Activated CD4-positive, alpha-beta T cell treated with anti-CD3 and anti-CD28 coated beads, Interleukin-2, amount 10 ng/mL, durations not matched to agents 24 days and 14 days (primary cell): ENCODE measurements around the gene RPS6KC1. TPM values are rescaled to one million over a fixed set of nuclear protein-coding genes. Genes with fewer than 3 reads are reported as not detected.
"Not testable (repeated sequence)": the region's sequence is repeated elsewhere in the genome, so short reads cannot be mapped to it uniquely, and the experiment has no call there.

Experiments used
- DNase-seq: peaks from one replicate; pipeline ENCODE4 v3.0.0; 2022
- H3K27ac Mint-ChIP-seq: one replicate; pipeline ENCODE4 v1.8.0; 2022; ENCODE audit warnings: mild to moderate bottlenecking, mixed read lengths
- H3K27me3 Mint-ChIP-seq: one replicate; pipeline ENCODE4 v1.8.0; 2022; ENCODE audit warnings: mixed read lengths
- H3K36me3 Mint-ChIP-seq: one replicate; pipeline ENCODE4 v1.8.0; 2022; ENCODE audit warnings: low read depth, mild to moderate bottlenecking, mixed read lengths
- H3K4me1 Mint-ChIP-seq: one replicate; pipeline ENCODE4 v1.8.0; 2021; ENCODE audit warnings: mixed read lengths
- H3K4me3 Mint-ChIP-seq: one replicate; pipeline ENCODE4 v1.8.0; 2022; ENCODE audit warnings: mild to moderate bottlenecking, moderate library complexity, mixed read lengths
- H3K9me3 Mint-ChIP-seq: one replicate; pipeline ENCODE4 v1.8.0; 2021; ENCODE audit warnings: mixed read lengths
- intact Hi-C: fragments of 100-400 bp; cut with micrococcal nuclease; formaldehyde crosslinking; loops from one replicate; pipeline ENCODE4 v1.15.1; 2023
- total RNA-seq: library from RNA; stranded (reverse); gene quantifications from 2 replicates; pipeline ENCODE4 v1.2.3, GENCODE V29; 2022

Gene RPS6KC1
- total RNA-seq, 1 donor from 2014 or later, result 7.5 TPM

GRCh38 chr1:213123536-213123935, 72.5 kb downstream of the RPS6KC1 start:
- no peaks in the 10 kb centered on the region for H3K36me3 Mint-ChIP-seq

GRCh38 chr1:213124590-213124989, 73.5 kb downstream of the RPS6KC1 start:
- Mint-ChIP-seq H3K27me3 (no peaks in the 10 kb centered on the region), H3K9me3 (no peaks in the 10 kb centered on the region), H3K4me1 (no peaks in the 10 kb centered on the region), H3K27ac (no peak overlapping the region), H3K36me3 (no peaks in the 10 kb centered on the region), H3K4me3 (no peak overlapping the region)
- DNase-seq, result no peak
- intact Hi-C loops, result loop anchor here (5.0 kb wide), 1 partner anchor 118 kb away; no protein-coding TSS in a partner anchor

More at GRCh38 chr1:213123536-213123935, 72.5 kb downstream of the RPS6KC1 start:
- no peak for DNase-seq
- Mint-ChIP-seq H3K9me3 (no peaks in the 10 kb centered on the region), H3K4me1 (peaks cover 2% of the 10 kb centered on the region), H3K27me3 (no peaks in the 10 kb centered on the region), H3K4me3 (no peak overlapping the region), H3K27ac (no peak overlapping the region)
- intact Hi-C loops, result loop anchor here (5.0 kb wide), 1 partner anchor 119 kb away; no protein-coding TSS in a partner anchor

- H3K4me3 Mint-ChIP-seq, result no peak overlapping the region
- intact Hi-C loops, result no loop called here
- no peak overlapping the region for H3K27ac Mint-ChIP-seq
- DNase-seq, result no peak
- H3K9me3 Mint-ChIP-seq, result no peaks in the 10 kb centered on the region
- H3K36me3 Mint-ChIP-seq, result no peaks in the 10 kb centered on the region
- H3K27me3 Mint-ChIP-seq, result no peaks in the 10 kb centered on the region
- H3K4me1 Mint-ChIP-seq, result no peaks in the 10 kb centered on the region
Measured at GRCh38 chr1:213125643-213126042, 74.6 kb downstream of the RPS6KC1 start.

GRCh38 chr1:213127074-213127473, 76.0 kb downstream of the RPS6KC1 start:
- H3K36me3 Mint-ChIP-seq, result no peaks in the 10 kb centered on the region
- no peak overlapping the region for H3K27ac Mint-ChIP-seq
- DNase-seq, result no peak
- no peaks in the 10 kb centered on the region for H3K9me3 Mint-ChIP-seq
- no peaks in the 10 kb centered on the region for H3K27me3 Mint-ChIP-seq
- intact Hi-C loops, result no loop called here
- no peaks in the 10 kb centered on the region for H3K4me1 Mint-ChIP-seq
- H3K4me3 Mint-ChIP-seq, result no peak overlapping the region

GRCh38 chr1:213131851-213132655, 81.0 kb downstream of the RPS6KC1 start:
- Mint-ChIP-seq H3K27ac (no peak overlapping the region), H3K4me1 (no peaks in the 10 kb centered on the region), H3K9me3 (no peaks in the 10 kb centered on the region), H3K27me3 (no peaks in the 10 kb centered on the region), H3K4me3 (no peak overlapping the region), H3K36me3 (peaks cover 4% of the 10 kb centered on the region)
- intact Hi-C loops, result no loop called here
- no peak for DNase-seq

GRCh38 chr1:213135572-213135971, 84.5 kb downstream of the RPS6KC1 start:
- Mint-ChIP-seq H3K4me3 (no peak overlapping the region), H3K27me3 (no peaks in the 10 kb centered on the region), H3K4me1 (peaks cover 3% of the 10 kb centered on the region), H3K9me3 (peaks cover 6% of the 10 kb centered on the region), H3K27ac (no peak overlapping the region), H3K36me3 (peaks cover 22% of the 10 kb centered on the region)
- no peak for DNase-seq
- intact Hi-C loops, result no loop called here

GRCh38 chr1:213136190-213136917, 85.3 kb downstream of the RPS6KC1 start:
- intact Hi-C loops, result no loop called here
- peaks cover 6% of the 10 kb centered on the region for H3K9me3 Mint-ChIP-seq
- H3K4me1 Mint-ChIP-seq, result peaks cover 3% of the 10 kb centered on the region
- H3K36me3 Mint-ChIP-seq, result peaks cover 22% of the 10 kb centered on the region
- no peaks in the 10 kb centered on the region for H3K27me3 Mint-ChIP-seq
- no peak overlapping the region for H3K4me3 Mint-ChIP-seq
- no peak overlapping the region for H3K27ac Mint-ChIP-seq
- no peak for DNase-seq

GRCh38 chr1:213138391-213138790, 87.3 kb downstream of the RPS6KC1 start:
- intact Hi-C loops, result no loop called here

GRCh38 chr1:213138892-213139291, 87.9 kb downstream of the RPS6KC1 start:
- H3K27ac Mint-ChIP-seq, result no peak overlapping the region
- intact Hi-C loops, result no loop called here
- H3K27me3 Mint-ChIP-seq, result no peaks in the 10 kb centered on the region
- H3K36me3 Mint-ChIP-seq, result peaks cover 28% of the 10 kb centered on the region
- H3K9me3 Mint-ChIP-seq, result peaks cover 6% of the 10 kb centered on the region
- no peak overlapping the region for H3K4me3 Mint-ChIP-seq
- no peak for DNase-seq
- H3K4me1 Mint-ChIP-seq, result peaks cover 3% of the 10 kb centered on the region

More at GRCh38 chr1:213138391-213138790, 87.3 kb downstream of the RPS6KC1 start:
- no peak overlapping the region for H3K27ac Mint-ChIP-seq
- H3K4me1 Mint-ChIP-seq, result peaks cover 3% of the 10 kb centered on the region
- DNase-seq, result no peak
- no peak overlapping the region for H3K4me3 Mint-ChIP-seq
- no peaks in the 10 kb centered on the region for H3K27me3 Mint-ChIP-seq
- H3K36me3 Mint-ChIP-seq, result peaks cover 28% of the 10 kb centered on the region
- H3K9me3 Mint-ChIP-seq, result peaks cover 6% of the 10 kb centered on the region

- no peak for DNase-seq
- no peaks in the 10 kb centered on the region for H3K4me1 Mint-ChIP-seq
- H3K27ac Mint-ChIP-seq, result no peak overlapping the region
- no peaks in the 10 kb centered on the region for H3K27me3 Mint-ChIP-seq
- no peaks in the 10 kb centered on the region for H3K9me3 Mint-ChIP-seq
- peaks cover 10% of the 10 kb centered on the region for H3K36me3 Mint-ChIP-seq
- H3K4me3 Mint-ChIP-seq, result no peak overlapping the region
- intact Hi-C loops, result no loop called here
Measured at GRCh38 chr1:213148905-213149304, 97.9 kb downstream of the RPS6KC1 start.

- H3K27me3 Mint-ChIP-seq, H3K4me3 Mint-ChIP-seq, intact Hi-C loops, DNase-seq, H3K4me1 Mint-ChIP-seq, H3K9me3 Mint-ChIP-seq, H3K36me3 Mint-ChIP-seq, H3K27ac Mint-ChIP-seq: not testable (repeated sequence)
Measured at GRCh38 chr1:213150090-213150489, 99.0 kb downstream of the RPS6KC1 start.

GRCh38 chr1:213154056-213154685, 103.1 kb downstream of the RPS6KC1 start:
- DNase-seq, result no peak
- Mint-ChIP-seq H3K27me3 (no peaks in the 10 kb centered on the region), H3K27ac (no peak overlapping the region), H3K4me3 (no peak overlapping the region), H3K4me1 (no peaks in the 10 kb centered on the region), H3K9me3 (no peaks in the 10 kb centered on the region), H3K36me3 (peaks cover 10% of the 10 kb centered on the region)
- intact Hi-C loops, result no loop called here

- intact Hi-C loops, result no loop called here
- no peaks in the 10 kb centered on the region for H3K4me1 Mint-ChIP-seq
Measured at GRCh38 chr1:213159376-213159775, 108.3 kb downstream of the RPS6KC1 start.

GRCh38 chr1:213160442-213160841, 109.4 kb downstream of the RPS6KC1 start:
- H3K27me3 Mint-ChIP-seq, H3K9me3 Mint-ChIP-seq, H3K27ac Mint-ChIP-seq, H3K36me3 Mint-ChIP-seq, H3K4me3 Mint-ChIP-seq, intact Hi-C loops, DNase-seq, H3K4me1 Mint-ChIP-seq: not testable (repeated sequence)

More at GRCh38 chr1:213159376-213159775, 108.3 kb downstream of the RPS6KC1 start:
- no peak overlapping the region for H3K27ac Mint-ChIP-seq
- H3K27me3 Mint-ChIP-seq, result no peaks in the 10 kb centered on the region
- no peak overlapping the region for H3K4me3 Mint-ChIP-seq
- peaks cover 9% of the 10 kb centered on the region for H3K36me3 Mint-ChIP-seq
- H3K9me3 Mint-ChIP-seq, result no peaks in the 10 kb centered on the region
- DNase-seq, result no peak
